Mononuclear cell (primary cell): Measurements from ENCODE around the gene FAM13A. TPM values are rescaled to one million over a fixed set of nuclear protein-coding genes. Genes with fewer than 3 reads are reported as not detected.
"Not testable (repeated sequence)": the region's sequence is repeated elsewhere in the genome, so short reads cannot be mapped to it uniquely, and the experiment has no call there.

Source experiments
- H3K27me3 ChIP-seq: 2 replicates; pipeline ENCODE4 v1.6.0; 2011; ENCODE audit warnings: low read length, control low read depth; ENCODE audit not compliant: insufficient read depth
- H3K4me1 ChIP-seq: 2 replicates; pipeline ENCODE4 v1.5.1; 2011; ENCODE audit warnings: mild to moderate bottlenecking, low read length, control low read depth; ENCODE audit not compliant: insufficient read depth
- H3K4me3 ChIP-seq: 2 replicates; pipeline ENCODE4 v1.5.1; 2011; ENCODE audit warnings: mild to moderate bottlenecking, low read length, moderate library complexity
- H3K9me3 ChIP-seq: 2 replicates; pipeline ENCODE4 v1.5.1; 2011; ENCODE audit warnings: low read depth, mild to moderate bottlenecking, control low read depth, low read length
- total RNA-seq: library from RNA; depleted of rRNA; stranded (reverse); fragments of >200 nt; gene quantifications from one replicate; pipeline ENCODE4 v1.2.3, GENCODE V29; 2012

The FAM13A gene
- total RNA-seq, 1 donor = 7.9 TPM

- H3K4me1 ChIP-seq = no peaks in the 10 kb centered on the region
- H3K27me3 ChIP-seq = no peaks in the 10 kb centered on the region
- H3K9me3 ChIP-seq = no peaks in the 10 kb centered on the region
- H3K4me3 ChIP-seq = no peak overlapping the region
These were observed 164.3 kb downstream of the FAM13A start for GRCh38 chr4:88892646-88893045.

- Histone ChIP-seq H3K4me3 (no peak overlapping the region), H3K4me1 (no peaks in the 10 kb centered on the region), H3K9me3 (no peaks in the 10 kb centered on the region), H3K27me3 (no peaks in the 10 kb centered on the region)
These were observed 165.3 kb downstream of the FAM13A start for GRCh38 chr4:88891636-88892035.

DNA sequence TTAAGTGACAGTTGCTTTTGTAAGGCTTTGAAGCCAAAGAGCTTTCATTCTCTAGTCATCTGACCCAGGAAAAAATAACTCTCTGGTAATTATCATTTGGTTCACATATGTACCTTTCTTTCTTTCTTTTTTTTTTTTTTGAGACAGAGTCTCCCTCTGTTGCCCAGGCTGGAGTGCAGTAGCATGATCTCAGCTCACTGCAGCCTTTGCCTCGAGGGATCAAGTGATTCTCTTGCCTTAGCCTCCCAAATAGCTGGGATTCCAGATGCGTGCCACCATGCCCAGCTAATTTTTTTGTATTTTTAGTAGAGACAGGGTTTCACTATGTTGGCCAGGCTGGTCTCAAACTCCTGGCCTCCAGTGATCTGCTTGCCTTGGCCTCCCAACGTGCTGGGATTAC is 169.6 kb downstream of the FAM13A start:
- not testable (repeated sequence) for H3K27me3 ChIP-seq, H3K9me3 ChIP-seq, H3K4me3 ChIP-seq, H3K4me1 ChIP-seq

GRCh38 chr4:88881227-88881569 is 175.8 kb downstream of the FAM13A start:
- H3K4me1 ChIP-seq = no peaks in the 10 kb centered on the region
- no peaks in the 10 kb centered on the region for H3K27me3 ChIP-seq
- no peaks in the 10 kb centered on the region for H3K9me3 ChIP-seq
- no peak overlapping the region for H3K4me3 ChIP-seq

- H3K4me1 ChIP-seq = no peaks in the 10 kb centered on the region
- no peaks in the 10 kb centered on the region for H3K9me3 ChIP-seq
- no peaks in the 10 kb centered on the region for H3K27me3 ChIP-seq
- H3K4me3 ChIP-seq = no peak overlapping the region
These were observed 176.3 kb downstream of the FAM13A start for GRCh38 chr4:88880501-88881226.

- Histone ChIP-seq H3K9me3 (no peaks in the 10 kb centered on the region), H3K4me1 (no peaks in the 10 kb centered on the region), H3K4me3 (no peak overlapping the region), H3K27me3 (no peaks in the 10 kb centered on the region)
These were observed 177.0 kb downstream of the FAM13A start for GRCh38 chr4:88879991-88880390.

DNA sequence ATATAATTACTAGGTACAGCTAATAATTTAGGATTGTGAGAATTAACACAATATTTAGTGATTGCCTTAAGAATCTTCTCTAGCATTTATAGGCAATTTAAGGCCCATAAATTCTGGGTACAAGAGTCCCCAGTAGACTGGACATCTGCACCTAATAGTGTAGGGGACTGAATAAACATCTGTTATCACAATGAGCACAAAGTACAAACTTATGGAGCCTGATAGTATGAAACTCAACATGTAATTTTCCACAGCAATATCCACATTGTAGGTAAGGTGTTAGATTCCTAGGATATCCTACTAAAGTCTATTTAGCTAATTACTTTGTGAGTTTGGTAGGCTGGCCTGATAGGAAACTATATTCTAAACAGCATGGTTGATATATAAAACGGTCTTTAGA is 178.3 kb downstream of the FAM13A start:
- H3K4me1 ChIP-seq = no peaks in the 10 kb centered on the region
- no peak overlapping the region for H3K4me3 ChIP-seq
- no peaks in the 10 kb centered on the region for H3K9me3 ChIP-seq
- no peaks in the 10 kb centered on the region for H3K27me3 ChIP-seq

- Histone ChIP-seq H3K9me3 (no peaks in the 10 kb centered on the region), H3K4me3 (no peak overlapping the region), H3K4me1 (no peaks in the 10 kb centered on the region), H3K27me3 (peaks cover 7% of the 10 kb centered on the region)
These were observed 186.6 kb downstream of the FAM13A start for GRCh38 chr4:88870428-88870827.

DNA sequence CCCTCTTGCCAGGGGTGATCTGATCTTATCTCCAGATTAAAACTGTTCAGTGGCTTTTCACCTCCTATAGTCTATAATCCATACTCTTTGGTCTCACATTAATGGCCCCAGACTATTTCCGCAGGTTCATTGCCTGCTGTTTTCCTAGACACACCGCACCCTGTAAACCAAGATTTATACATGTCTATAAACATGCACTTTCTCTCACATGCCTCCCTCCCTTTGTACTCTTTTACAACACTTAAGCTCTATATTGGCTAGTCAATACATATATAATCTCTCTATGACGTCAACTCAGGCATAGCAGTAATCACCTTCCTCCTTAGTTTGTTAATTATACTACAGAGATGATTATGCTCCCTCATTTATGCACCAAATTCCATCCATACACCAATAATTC is 188.5 kb downstream of the FAM13A start:
- no peaks in the 10 kb centered on the region for H3K9me3 ChIP-seq
- no peak overlapping the region for H3K4me3 ChIP-seq
- no peaks in the 10 kb centered on the region for H3K4me1 ChIP-seq
- H3K27me3 ChIP-seq = peaks cover 7% of the 10 kb centered on the region

DNA sequence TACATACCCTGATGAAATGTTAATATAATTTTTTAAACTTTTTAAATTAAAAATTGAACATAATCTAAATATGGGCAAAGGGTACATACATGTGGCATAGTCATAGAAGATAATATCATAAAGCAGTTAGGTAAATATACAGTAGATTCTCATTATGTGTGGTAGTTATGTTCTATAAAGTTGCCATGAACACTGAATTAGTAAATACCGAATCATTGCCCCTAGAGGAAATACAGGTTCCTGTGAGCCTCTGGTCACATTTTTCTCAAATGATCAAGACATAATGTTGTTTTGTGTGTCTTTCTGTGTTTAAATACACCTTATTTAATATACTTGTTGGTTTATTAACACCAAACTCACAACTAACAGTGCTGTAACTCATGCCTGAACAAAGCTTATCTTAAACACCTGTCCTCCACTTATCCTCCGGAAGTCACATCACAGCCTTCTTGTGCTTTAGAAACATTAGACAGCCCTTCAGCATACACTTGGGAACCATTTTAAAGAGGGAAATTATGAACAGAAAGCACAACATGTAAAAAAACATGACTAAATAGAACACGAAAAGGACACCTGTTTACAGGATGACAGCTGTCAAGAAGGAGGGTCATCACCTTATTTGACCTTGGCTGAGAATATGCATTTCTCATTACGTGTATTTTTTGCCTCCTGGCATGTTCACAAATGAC is 190.0 kb downstream of the FAM13A start:
- H3K4me3 ChIP-seq = no peak overlapping the region
- H3K9me3 ChIP-seq = no peaks in the 10 kb centered on the region
- peaks cover 7% of the 10 kb centered on the region for H3K27me3 ChIP-seq
- H3K4me1 ChIP-seq = no peaks in the 10 kb centered on the region

DNA sequence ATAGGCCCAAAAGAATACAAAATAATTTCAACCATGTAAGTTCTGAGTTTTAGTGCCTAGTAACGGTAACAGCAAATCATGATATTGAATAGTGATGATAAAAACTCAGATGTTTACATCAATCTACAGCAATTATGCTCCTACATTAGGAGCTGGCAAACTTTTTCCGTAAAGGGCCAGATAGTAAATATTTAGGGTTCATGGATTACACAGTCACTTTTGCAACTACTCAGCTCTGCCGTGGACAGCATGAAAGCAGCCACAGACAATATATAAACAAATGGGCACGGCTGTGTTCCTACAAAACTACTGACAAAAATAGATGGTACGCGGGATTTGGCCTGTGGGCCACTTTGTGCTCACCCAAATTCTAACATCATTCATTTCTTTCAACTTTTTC is 191.5 kb downstream of the FAM13A start:
- peaks cover 7% of the 10 kb centered on the region for H3K27me3 ChIP-seq
- H3K9me3 ChIP-seq = no peaks in the 10 kb centered on the region
- H3K4me3 ChIP-seq = no peak overlapping the region
- peaks cover 7% of the 10 kb centered on the region for H3K4me1 ChIP-seq

DNA sequence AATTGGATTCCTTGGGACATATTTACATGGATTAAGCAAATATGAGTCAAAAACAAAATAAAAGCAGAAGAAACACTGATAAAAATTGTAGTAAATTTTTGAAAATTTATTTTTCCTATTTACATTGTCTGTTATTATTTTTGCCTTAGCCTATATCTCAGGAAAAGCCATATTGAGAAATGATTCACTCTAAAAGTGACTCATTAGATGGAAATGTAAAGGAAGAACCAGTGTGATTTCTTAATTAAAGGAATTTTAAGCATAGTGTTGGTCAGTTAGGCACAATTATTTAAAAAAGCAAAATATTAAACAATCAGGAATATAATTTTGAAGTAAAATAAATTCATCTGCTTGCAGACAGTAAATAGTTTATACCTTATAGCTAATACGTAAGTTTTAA is 191.9 kb downstream of the FAM13A start:
- peaks cover 7% of the 10 kb centered on the region for H3K27me3 ChIP-seq

GRCh38 chr4:88860586-88860985 is 196.4 kb downstream of the FAM13A start:
- no peaks in the 10 kb centered on the region for H3K27me3 ChIP-seq
- H3K4me1 ChIP-seq = peaks cover 36% of the 10 kb centered on the region
- no peaks in the 10 kb centered on the region for H3K9me3 ChIP-seq

More for the DNA sequence above, 191.9 kb downstream of the FAM13A start:
- H3K4me3 ChIP-seq = no peak overlapping the region
- H3K9me3 ChIP-seq = no peaks in the 10 kb centered on the region
- peaks cover 11% of the 10 kb centered on the region for H3K4me1 ChIP-seq

DNA sequence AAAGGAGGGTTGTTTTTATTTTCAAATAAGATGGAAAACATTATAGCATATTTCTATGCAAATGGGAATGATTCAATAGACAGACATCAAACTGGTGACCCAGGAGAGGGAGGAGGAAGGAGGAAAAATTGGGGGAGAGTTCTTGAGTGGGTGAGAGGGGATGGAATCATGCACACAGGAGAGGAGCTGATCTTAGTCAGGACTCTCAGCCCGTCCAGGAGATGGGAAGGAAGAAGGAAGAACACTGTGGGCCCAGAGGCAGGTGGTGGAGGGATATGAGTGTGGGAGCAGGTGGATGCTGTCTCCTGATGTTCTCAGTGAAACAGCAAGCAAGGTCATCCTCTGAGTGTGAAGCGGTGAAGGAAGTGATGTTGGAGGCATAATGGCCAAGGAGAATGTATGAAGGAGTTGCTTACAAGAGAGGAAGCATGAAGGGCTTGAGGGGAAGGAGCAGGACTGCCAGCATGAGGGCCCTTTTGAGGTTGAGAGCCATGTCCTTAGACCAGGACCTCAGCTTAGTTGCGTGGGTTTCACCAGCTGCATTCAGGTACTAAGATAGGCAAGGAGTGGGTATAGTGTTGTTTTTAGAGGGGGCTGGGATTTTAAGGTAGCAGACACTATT is 197.7 kb downstream of the FAM13A start:
- no peaks in the 10 kb centered on the region for H3K9me3 ChIP-seq
- no peaks in the 10 kb centered on the region for H3K27me3 ChIP-seq
- peaks cover 36% of the 10 kb centered on the region for H3K4me1 ChIP-seq
- no peak overlapping the region for H3K4me3 ChIP-seq

More at GRCh38 chr4:88860586-88860985, 196.4 kb downstream of the FAM13A start:
- no peak overlapping the region for H3K4me3 ChIP-seq

DNA sequence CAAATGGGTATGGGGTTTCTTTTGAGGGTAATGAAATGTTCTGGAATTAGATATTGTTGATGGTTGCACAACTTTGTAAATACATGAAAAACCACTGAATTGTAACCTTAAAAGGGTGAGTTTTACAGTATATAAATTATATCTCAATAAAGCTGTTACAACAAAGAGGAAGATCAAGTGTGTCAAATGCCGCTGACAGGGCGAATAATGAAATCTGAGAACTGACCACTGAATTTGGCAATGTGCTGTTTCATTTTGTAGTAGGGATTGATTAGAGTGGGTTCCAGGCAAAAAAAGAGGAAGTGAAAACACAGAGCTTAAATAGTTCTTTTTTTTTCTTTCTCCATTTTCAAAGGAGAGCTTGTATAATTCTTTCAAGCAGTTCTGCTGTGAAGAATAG is 198.2 kb downstream of the FAM13A start:
- no peak overlapping the region for H3K4me3 ChIP-seq
- H3K9me3 ChIP-seq = no peaks in the 10 kb centered on the region
- no peaks in the 10 kb centered on the region for H3K27me3 ChIP-seq
- peaks cover 36% of the 10 kb centered on the region for H3K4me1 ChIP-seq
